ENCODE data around the gene SNX5. TPM values are rescaled to one million over a fixed set of nuclear protein-coding genes. Genes with fewer than 3 reads are reported as not detected.

The SNX5 gene
- total and polyA plus RNA-seq, 2 of the 13 experiments (the other 11 are each of a cell fraction or from before 2014, with no cell fraction given), result 664 to 1,040 TPM

- TF ChIP-seq CREM (IDR thresholded peaks at IDR 0.05), result peak; percentile 25; the same call in 1 of the 2 replicates
- TF ChIP-seq CREM (CRISPR knock-in tag; IDR thresholded peaks at IDR 0.05), result no peak
- no peak for TF ChIP-seq TAF15 (IDR thresholded peaks at IDR 0.05; ENCODE audit: low read depth, low read length, poor library complexity, severe bottlenecking)
- no peak for TF ChIP-seq FOXK1 (CRISPR knock-in tag; IDR thresholded peaks at IDR 0.05; ENCODE audit: borderline replicate concordance, low read depth)
- TF ChIP-seq MXI1 (IDR thresholded peaks at IDR 0.05; ENCODE audit: borderline replicate concordance, low read depth, low read length), result 0 out of 3 replicates have a peak, but pooled peaks have one; percentile 41
- TF ChIP-seq NCOA5 (CRISPR knock-in tag; IDR thresholded peaks at IDR 0.05), result no peak
- no peak for TF ChIP-seq MTF2 (CRISPR knock-in tag; IDR thresholded peaks at IDR 0.05; ENCODE audit: borderline replicate concordance)
- TF ChIP-seq ZBTB4 (CRISPR knock-in tag; IDR thresholded peaks at IDR 0.05; ENCODE audit: borderline replicate concordance), result no peak
- no peak for TF ChIP-seq ZBTB42 (CRISPR knock-in tag; IDR thresholded peaks at IDR 0.05)
- TF ChIP-seq HOXA5 (CRISPR knock-in tag; IDR thresholded peaks at IDR 0.05), result no peak
- TF ChIP-seq E2F5 (CRISPR knock-in tag; conservative IDR thresholded peaks at IDR 0.05), result no peak
- TF ChIP-seq ZNF30 (CRISPR knock-in tag; IDR thresholded peaks at IDR 0.05), result no peak
- peak; percentile 53; the same call in 1 of the 2 replicates for TF ChIP-seq TSC22D2 (CRISPR knock-in tag; IDR thresholded peaks at IDR 0.05; ENCODE audit: borderline replicate concordance)
- TF ChIP-seq ZNF142 (CRISPR knock-in tag; IDR thresholded peaks at IDR 0.05), result no peak
- TF ChIP-seq SAP130 (CRISPR knock-in tag; IDR thresholded peaks at IDR 0.05; ENCODE audit: low read depth), result peak; percentile 70
- TF ChIP-seq ZNF335 (CRISPR knock-in tag; IDR thresholded peaks at IDR 0.05), result no peak
- no peak for TF ChIP-seq SETDB1 (CRISPR knock-in tag; IDR thresholded peaks at IDR 0.05; ENCODE audit: borderline replicate concordance)
- TF ChIP-seq PLRG1 (conservative IDR thresholded peaks at IDR 0.05), result no peak
- TF ChIP-seq ZNF350 (CRISPR knock-in tag; IDR thresholded peaks at IDR 0.05; ENCODE audit: borderline replicate concordance, low read depth), result peak; percentile 48; the same call in 1 of the 2 replicates
- TF ChIP-seq FOXP1 (IDR thresholded peaks at IDR 0.05), result no peak
- no peak for TF ChIP-seq FOXP1 (CRISPR knock-in tag; IDR thresholded peaks at IDR 0.05)
Observed at GRCh38 chr20:17971300-17972013, 2.9 kb upstream of the SNX5 start (continued).
